Amygdala (tissue), 56 donors: ENCODE data around the gene BUD31.
A peak's percentile ranks its signal among the peaks of the same experiment; 100 is the strongest.
"Not testable (repeated sequence)": the region's sequence is repeated elsewhere in the genome, so short reads cannot be mapped to it uniquely, and the experiment has no call there.

Source experiments
- DNase-seq, 56 donors: peaks; one replicate each; lab custom pipeline; 2025; lab: John Stamatoyannopoulos, UW

The BUD31 gene

GRCh38 chr7:99424932-99425730 is 16.4 kb downstream of the BUD31 start:
- no peak for DNase-seq

- no peak for DNase-seq
Measured at GRCh38 chr7:99428972-99429566, 20.3 kb downstream of the BUD31 start.

- DNase-seq, result no peak
Measured at GRCh38 chr7:99429756-99430155, 21.0 kb downstream of the BUD31 start.

GRCh38 chr7:99431756-99432540 is 23.2 kb downstream of the BUD31 start:
- not testable (repeated sequence) for DNase-seq

- no peak for DNase-seq
Measured at GRCh38 chr7:99433158-99433557, 24.4 kb downstream of the BUD31 start.

- DNase-seq, result no peak
Measured at GRCh38 chr7:99437946-99438572, 29.3 kb downstream of the BUD31 start.

- DNase-seq, result peak; percentile 69 to 96 (median 90)
Measured at GRCh38 chr7:99438573-99439480, 30.1 kb downstream of the BUD31 start, which contains the start of the genes CPSF4 and PTCD1. Gene CPSF4, plus strand, starts transcription at chr7:99438943. Its CDS starts 140 bp downstream, at chr7:99439083. Gene PTCD1, minus strand, starts transcription at chr7:99438798. Its CDS starts 3,556 bp downstream, at chr7:99435242.

- DNase-seq, result no peak
Measured at GRCh38 chr7:99440195-99440594, 31.4 kb downstream of the BUD31 start.

- no peak for DNase-seq
Measured at GRCh38 chr7:99446096-99446495, 37.3 kb downstream of the BUD31 start.

- no peak for DNase-seq
Measured at GRCh38 chr7:99447943-99448342, 39.2 kb downstream of the BUD31 start.

GRCh38 chr7:99448855-99449254 is 40.1 kb downstream of the BUD31 start:
- no peak for DNase-seq

GRCh38 chr7:99449326-99449725 is 40.6 kb downstream of the BUD31 start:
- no peak for DNase-seq

- peak in 30 of 56 donors; percentile 5 to 62 (median 34) for DNase-seq
Measured at GRCh38 chr7:99451936-99452335, 43.2 kb downstream of the BUD31 start.

GRCh38 chr7:99452541-99452940 is 43.8 kb downstream of the BUD31 start:
- no peak for DNase-seq

GRCh38 chr7:99453105-99453504 is 44.3 kb downstream of the BUD31 start:
- peak in 1 of 56 donors; percentile 17 for DNase-seq

- DNase-seq, result no peak
Measured at GRCh38 chr7:99455874-99456273, 47.1 kb downstream of the BUD31 start.

GRCh38 chr7:99456288-99456687 is 47.5 kb downstream of the BUD31 start:
- DNase-seq, result peak in 12 of 56 donors; percentile 8 to 43 (median 19)

- no peak for DNase-seq
Measured at GRCh38 chr7:99457050-99457649, 48.4 kb downstream of the BUD31 start.
